ENCODE measurements around the gene KIAA2012.

DNA sequence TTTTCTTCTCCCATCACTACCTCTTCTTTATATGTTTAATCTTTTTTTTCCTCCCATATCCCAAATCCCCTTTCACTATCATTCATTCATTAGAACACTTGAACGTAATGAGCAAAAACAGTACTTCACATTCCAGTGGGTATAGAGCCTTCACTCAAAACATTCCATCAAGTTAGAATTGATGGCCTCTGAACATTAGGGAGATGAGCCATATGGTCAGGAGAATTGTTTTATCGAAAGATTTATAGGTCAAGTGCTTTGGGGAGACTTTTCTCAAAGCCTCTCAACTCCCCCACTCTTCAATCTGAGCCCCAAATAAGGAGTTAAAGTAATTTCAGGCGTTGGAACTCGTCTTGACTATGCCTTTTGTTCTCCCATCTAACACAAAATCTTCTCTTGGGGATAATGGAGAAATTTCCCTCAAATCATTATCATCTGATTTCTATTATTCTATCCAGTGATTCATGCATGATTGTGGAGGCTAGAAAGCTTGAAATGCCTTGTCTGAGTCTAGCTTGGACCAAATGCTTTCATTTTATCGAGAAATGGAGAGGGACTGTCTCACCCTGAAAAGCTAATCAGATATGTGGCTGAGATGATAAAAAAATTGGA is 79.2 kb downstream of the KIAA2012 start:
- TF ChIP-seq, protein P1, sequence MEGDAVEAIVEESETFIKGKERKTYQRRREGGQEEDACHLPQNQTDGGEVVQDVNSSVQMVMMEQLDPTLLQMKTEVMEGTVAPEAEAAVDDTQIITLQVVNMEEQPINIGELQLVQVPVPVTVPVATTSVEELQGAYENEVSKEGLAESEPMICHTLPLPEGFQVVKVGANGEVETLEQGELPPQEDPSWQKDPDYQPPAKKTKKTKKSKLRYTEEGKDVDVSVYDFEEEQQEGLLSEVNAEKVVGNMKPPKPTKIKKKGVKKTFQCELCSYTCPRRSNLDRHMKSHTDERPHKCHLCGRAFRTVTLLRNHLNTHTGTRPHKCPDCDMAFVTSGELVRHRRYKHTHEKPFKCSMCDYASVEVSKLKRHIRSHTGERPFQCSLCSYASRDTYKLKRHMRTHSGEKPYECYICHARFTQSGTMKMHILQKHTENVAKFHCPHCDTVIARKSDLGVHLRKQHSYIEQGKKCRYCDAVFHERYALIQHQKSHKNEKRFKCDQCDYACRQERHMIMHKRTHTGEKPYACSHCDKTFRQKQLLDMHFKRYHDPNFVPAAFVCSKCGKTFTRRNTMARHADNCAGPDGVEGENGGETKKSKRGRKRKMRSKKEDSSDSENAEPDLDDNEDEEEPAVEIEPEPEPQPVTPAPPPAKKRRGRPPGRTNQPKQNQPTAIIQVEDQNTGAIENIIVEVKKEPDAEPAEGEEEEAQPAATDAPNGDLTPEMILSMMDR (conservative IDR thresholded peaks at IDR 0.05; ENCODE audit: low read depth, low read length), result no peak
- no peak for TF ChIP-seq EZH2 (IDR thresholded peaks at IDR 0.05; ENCODE audit: borderline replicate concordance, low read depth, low read length, poor library complexity, severe bottlenecking)

Data from A673 (cell line).